HepG2 (cell line): ENCODE results near the gene ROBO3. TPM values are rescaled to one million over a fixed set of nuclear protein-coding genes. Genes with fewer than 3 reads are reported as not detected.

Source experiments
- BORCS8-MEF2B ChIP-seq: sonication (generic); formaldehyde crosslinking; IDR thresholded peaks from 2 replicates; pipeline ENCODE4 v1.8.0; 2022; ENCODE audit warnings: mild to moderate bottlenecking, missing genetic modification reagents
- CEBPG ChIP-seq: IDR thresholded peaks from 2 replicates; pipeline ENCODE4 v1.6.1; 2016
- ELF3 ChIP-seq: IDR thresholded peaks from 2 replicates; pipeline ENCODE4 v1.6.1; 2016; ENCODE audit warnings: missing genetic modification reagents, missing compliant biosample characterization
- ETV6 ChIP-seq: sonication (generic); formaldehyde crosslinking; conservative IDR thresholded peaks from 2 replicates; pipeline ENCODE4 v1.4.0; 2020; ENCODE audit warnings: missing genetic modification reagents
- FOXA1 ChIP-seq, 2 experiments: fragments of 450-650 bp in 1 of 2; sonication (generic) in 1 of 2; formaldehyde crosslinking in 1 of 2; IDR thresholded peaks; 2 replicates each; pipeline versions ENCODE4 v1.4.0 to v1.6.1; 2016 to 2020; ENCODE audit warnings: missing genetic modification reagents in 1 of 2
- FOXO1 ChIP-seq: sonication (generic); formaldehyde crosslinking; IDR thresholded peaks from 2 replicates; pipeline ENCODE4 v1.4.0; 2020; ENCODE audit warnings: missing genetic modification reagents
- GATAD2A ChIP-seq: IDR thresholded peaks from 2 replicates; pipeline ENCODE4 v1.6.1; 2016
- MLXIP ChIP-seq: sonication (generic); formaldehyde crosslinking; IDR thresholded peaks from 2 replicates; pipeline ENCODE4 v1.9.0; 2021; ENCODE audit warnings: missing genetic modification reagents, borderline replicate concordance
- MTA1 ChIP-seq: sonication (generic); formaldehyde crosslinking; IDR thresholded peaks from 2 replicates; pipeline ENCODE4 v1.4.0; 2020; ENCODE audit warnings: missing genetic modification reagents, mild to moderate bottlenecking, borderline replicate concordance
- MYC ChIP-seq: sonication (generic); formaldehyde crosslinking; IDR thresholded peaks from 2 replicates; pipeline ENCODE4 v1.9.0; 2021; ENCODE audit warnings: missing genetic modification reagents, borderline replicate concordance
- PHB2 ChIP-seq: fragments of 450-650 bp; IDR thresholded peaks from 2 replicates; pipeline ENCODE4 v1.6.1; 2018; ENCODE audit not compliant: partially characterized antibody
- PPARG ChIP-seq: conservative IDR thresholded peaks from 2 replicates; pipeline ENCODE4 v1.6.1; 2016; ENCODE audit warnings: missing biosample characterization, missing genetic modification reagents
- PTBP1 ChIP-seq: fragments of 200-400 bp; formaldehyde crosslinking; IDR thresholded peaks from 2 replicates; pipeline ENCODE4 v1.6.1; 2018; ENCODE audit warnings: low read length, low read depth; ENCODE audit not compliant: poor library complexity, severe bottlenecking
- RFX5 ChIP-seq: IDR thresholded peaks from 2 replicates; pipeline ENCODE4 v1.6.1; 2011; ENCODE audit warnings: low read depth, low read length, improper control_type of control experiment
- SKIL ChIP-seq: sonication (generic); formaldehyde crosslinking; IDR thresholded peaks from 2 replicates; pipeline ENCODE4 v1.8.0; 2022; ENCODE audit warnings: missing genetic modification reagents, mild to moderate bottlenecking, moderate library complexity, borderline replicate concordance
- SOX13 ChIP-seq, 3 experiments: fragments of 450-650 bp in 1 of 3; sonication (generic) in 1 of 3; formaldehyde crosslinking in 1 of 3; IDR thresholded peaks in 2 of 3; conservative IDR thresholded peaks in 1 of 3; 2 replicates each; pipeline versions ENCODE4 v1.5.0 to v1.6.1; 2016 to 2020; ENCODE audit warnings: antibody characterized with exemption in 1 of 3, mild to moderate bottlenecking in 1 of 3, missing compliant biosample characterization in 1 of 3, missing genetic modification reagents in 1 of 3, moderate library complexity in 1 of 3
- TBX2 ChIP-seq: sonication (generic); formaldehyde crosslinking; IDR thresholded peaks from 2 replicates; pipeline ENCODE4 v1.5.0; 2020; ENCODE audit warnings: missing genetic modification reagents, mild to moderate bottlenecking, borderline replicate concordance
- TEAD2 ChIP-seq: sonication (generic); formaldehyde crosslinking; IDR thresholded peaks from 2 replicates; pipeline ENCODE4 v1.9.0; 2021; ENCODE audit warnings: missing genetic modification reagents
- THYN1 ChIP-seq: sonication (generic); formaldehyde crosslinking; IDR thresholded peaks from 2 replicates; pipeline ENCODE4 v1.8.1; 2023; ENCODE audit warnings: low read depth, mild to moderate bottlenecking, moderate library complexity, missing genetic modification reagents, borderline replicate concordance
- YEATS2 ChIP-seq: sonication (generic); formaldehyde crosslinking; IDR thresholded peaks from 2 replicates; pipeline ENCODE4 v1.4.0; 2020; ENCODE audit warnings: missing genetic modification reagents, borderline replicate concordance
- ZNF503 ChIP-seq: sonication (generic); formaldehyde crosslinking; IDR thresholded peaks from 2 replicates; pipeline ENCODE4 v1.4.0; 2020; ENCODE audit warnings: missing genetic modification reagents
- ZNF768 ChIP-seq: sonication (generic); formaldehyde crosslinking; IDR thresholded peaks from 2 replicates; pipeline ENCODE4 v1.4.0; 2020; ENCODE audit warnings: missing genetic modification reagents
- ZNF776 ChIP-seq: sonication (generic); formaldehyde crosslinking; IDR thresholded peaks from 2 replicates; pipeline ENCODE4 v1.4.0; 2020; ENCODE audit warnings: mild to moderate bottlenecking, missing genetic modification reagents
- ZSCAN9 ChIP-seq: IDR thresholded peaks from 2 replicates; pipeline ENCODE4 v1.6.1; 2016; ENCODE audit warnings: borderline replicate concordance
- polyA plus RNA-seq, 8 experiments: library from polyadenylated mRNA; depleted of rRNA in 3 of 8; stranded (reverse) in 7 of 8; unstranded in 1 of 8; fragments of >200 nt; fragmentation: Illumina TruSeq in 4 of 8; extraction: Trizol in 4 of 8; gene quantifications; 2 replicates each; pipeline versions ENCODE4 v1.2.1 to v1.2.3, GENCODE V29; 2011 to 2016; ENCODE audit warnings: low read depth in 4 of 8, missing spikeins in 1 of 8, mixed read lengths in 1 of 8; ENCODE audit not compliant: insufficient read depth in 1 of 8
- total RNA-seq, 5 experiments: library from RNA; depleted of rRNA; stranded (reverse); fragments of >200 nt; fragmentation: Illumina TruSeq; extraction: Trizol; gene quantifications; 2 replicates each; pipeline ENCODE4 v1.2.3, GENCODE V29; 2016; ENCODE audit warnings: low read depth in 1 of 5

ROBO3 gene
- total and polyA plus RNA-seq, 2 of the 13 experiments (the other 11 are each of a cell fraction or from before 2014, with no cell fraction given) = 0.07 to 2.4 TPM

- TF ChIP-seq MYC = no peak
- TF ChIP-seq YEATS2 (CRISPR knock-in tag) = no peak
- TF ChIP-seq ZNF503 (CRISPR knock-in tag) = no peak
- no peak for TF ChIP-seq PHB2
- TF ChIP-seq MTA1 (CRISPR knock-in tag) = no peak
- 0 out of 2 replicates have a peak, but pooled peaks have one; percentile 13 for TF ChIP-seq GATAD2A (CRISPR knock-in tag)
- peak; percentile 83 for TF ChIP-seq SOX13 (IDR thresholded peaks at IDR 0.05)
- TF ChIP-seq SOX13 (CRISPR knock-in tag; conservative IDR thresholded peaks at IDR 0.05 in 1 of 2, IDR thresholded peaks at IDR 0.05 in 1 of 2) = peak in 1 of 2 experiments; percentile 88; a peak in 2 of 4 replicates
- peak; percentile 97 for TF ChIP-seq ETV6
- no peak for TF ChIP-seq RFX5
- no peak; the same call in 1 of the 2 replicates for TF ChIP-seq TBX2 (CRISPR knock-in tag)
- no peak for TF ChIP-seq ZSCAN9 (CRISPR knock-in tag)
- TF ChIP-seq MLXIP (CRISPR knock-in tag) = no peak
- no peak for TF ChIP-seq ZNF776 (CRISPR knock-in tag)
- TF ChIP-seq CEBPG (CRISPR knock-in tag) = no peak
- TF ChIP-seq FOXO1 (CRISPR knock-in tag) = peak; percentile 50; the same call in 1 of the 2 replicates
- peak; percentile 92 for TF ChIP-seq ELF3 (CRISPR knock-in tag)
- TF ChIP-seq PPARG (CRISPR knock-in tag) = 0 out of 2 replicates have a peak, but pooled peaks have one; percentile 20
- TF ChIP-seq SKIL (CRISPR knock-in tag) = peak; percentile 68; the same call in 1 of the 2 replicates
- TF ChIP-seq TEAD2 = no peak
- TF ChIP-seq PTBP1 = no peak
- no peak for TF ChIP-seq BORCS8-MEF2B (CRISPR knock-in tag)
- no peak for TF ChIP-seq FOXA1 (IDR thresholded peaks at IDR 0.05)
- TF ChIP-seq FOXA1 (CRISPR knock-in tag; IDR thresholded peaks at IDR 0.05) = peak; percentile 29; the same call in 1 of the 2 replicates
- TF ChIP-seq THYN1 (CRISPR knock-in tag) = no peak
- no peak for TF ChIP-seq ZNF768 (CRISPR knock-in tag)
These were observed 33.5 kb downstream of the ROBO3 start (continued) for GRCh38 chr11:124898711-124899110.
